PC-9 (cell line): Measurements from ENCODE around the gene NTMT1. TPM values are rescaled to one million over a fixed set of nuclear protein-coding genes. Genes with fewer than 3 reads are reported as not detected.
"Not testable (repeated sequence)": the region's sequence is repeated elsewhere in the genome, so short reads cannot be mapped to it uniquely, and the experiment has no call there.

Experiments used
- BruUV-seq: library from RNA; stranded (reverse); fragments of 400-500 nt; replicated peaks from 2 replicates; lab custom pipeline; 2021; lab: Mats Ljungman, UMichigan
- CTCF ChIA-PET: fragments of 300-600 bp; sonication (Branson Sonifier 250); formaldehyde crosslinking; loops from one replicate; lab custom pipeline; 2022; ENCODE audit warnings: antibody characterized with exemption; lab: Charles Lee
- POLR2A ChIA-PET: fragments of 300-600 bp; sonication (Branson Sonifier 250); formaldehyde crosslinking; loops from one replicate; lab custom pipeline; 2022; ENCODE audit warnings: antibody characterized with exemption; ENCODE audit not compliant: unreplicated experiment; lab: Charles Lee
- DNase-seq, 2 experiments: peaks; one replicate each; pipeline versions ENCODE4 v3.0.0 to v3.0.0-alpha.2; 2015 to 2022; ENCODE audit warnings: mixed read lengths in 1 of 2
- H2AFZ ChIP-seq: fragments of 200-600 bp; sonication (generic); 2 replicates; pipeline ENCODE4 v1.8.1; 2017; ENCODE audit warnings: antibody characterized with exemption
- H3F3A ChIP-seq: fragments of 200-600 bp; sonication (generic); 2 replicates; pipeline ENCODE4 v1.8.1; 2017; ENCODE audit warnings: antibody characterized with exemption, mild to moderate bottlenecking, low read depth; ENCODE audit not compliant: insufficient read depth
- H3K27ac ChIP-seq: fragments of 200-600 bp; sonication (generic); 2 replicates; pipeline ENCODE4 v1.6.1; 2016; ENCODE audit warnings: mixed run types
- H3K27me3 ChIP-seq: fragments of 200-600 bp; sonication (generic); 2 replicates; pipeline ENCODE4 v1.6.1; 2016; ENCODE audit warnings: low read depth, mixed run types; ENCODE audit not compliant: insufficient read depth
- H3K36me3 ChIP-seq: fragments of 200-600 bp; sonication (generic); 2 replicates; pipeline ENCODE4 v1.6.1; 2016; ENCODE audit warnings: low read depth, mixed run types
- H3K4me1 ChIP-seq: fragments of 200-600 bp; sonication (generic); replicated peaks from 2 replicates; pipeline ENCODE4 v1.6.1; 2016; ENCODE audit warnings: mixed run types; ENCODE audit not compliant: insufficient read depth
- H3K4me2 ChIP-seq: fragments of 200-600 bp; sonication (generic); 2 replicates; pipeline ENCODE4 v1.6.1; 2017; ENCODE audit warnings: mixed run types
- H3K4me3 ChIP-seq: fragments of 200-600 bp; sonication (generic); 2 replicates; pipeline ENCODE4 v1.6.1; 2016; ENCODE audit warnings: mixed run types
- H3K79me2 ChIP-seq: fragments of 200-600 bp; sonication (generic); 2 replicates; pipeline ENCODE4 v1.6.1; 2017; ENCODE audit warnings: low read depth, mixed run types
- H3K9me2 ChIP-seq: fragments of 200-600 bp; sonication (generic); 2 replicates; pipeline ENCODE4 v1.8.1; 2017; ENCODE audit warnings: mild to moderate bottlenecking; ENCODE audit not compliant: insufficient read depth
- H3K9me3 ChIP-seq: fragments of 200-600 bp; sonication (generic); 2 replicates; pipeline ENCODE4 v1.8.1; 2016; ENCODE audit warnings: low read depth; ENCODE audit not compliant: insufficient read depth
- H4K20me1 ChIP-seq: fragments of 200-600 bp; sonication (generic); 2 replicates; pipeline ENCODE4 v1.8.1; 2017; ENCODE audit not compliant: insufficient read depth
- CTCF ChIP-seq: fragments of 200-600 bp; sonication (generic); conservative IDR thresholded peaks from 2 replicates; pipeline ENCODE4 v1.6.1; 2017; ENCODE audit warnings: mixed run types, antibody characterized with exemption, mild to moderate bottlenecking, moderate library complexity
- EZH2 ChIP-seq: fragments of 200-600 bp; sonication (generic); IDR thresholded peaks from 2 replicates; pipeline ENCODE4 v1.8.0; 2017; ENCODE audit warnings: antibody characterized with exemption, low read depth
- intact Hi-C: fragments of 100-400 bp; cut with micrococcal nuclease; formaldehyde crosslinking; loops from one replicate; pipeline ENCODE4 v1.10.0; 2022; ENCODE audit not compliant: unreplicated experiment
- total RNA-seq: library from RNA; stranded (reverse); gene quantifications from 2 replicates; pipeline ENCODE4 v1.2.3, GENCODE V29; 2021

The NTMT1 gene
- total RNA-seq, 1 experiment from 2014 or later = 52.5 TPM

- Histone ChIP-seq H3K36me3 (no peaks in the 10 kb centered on the region), H3K4me3 (no peak overlapping the region), H3K27ac (no peak overlapping the region), H2AFZ (no peak overlapping the region), H3K4me2 (no peak overlapping the region), H3K9me3 (no peaks in the 10 kb centered on the region), H3F3A (peaks cover 3% of the 10 kb centered on the region; the same call in 1 of the 2 replicates), H3K9me2 (no peaks in the 10 kb centered on the region), H3K79me2 (no peaks in the 10 kb centered on the region), H3K27me3 (no peaks in the 10 kb centered on the region), H4K20me1 (no peaks in the 10 kb centered on the region), H3K4me1 (no peaks in the 10 kb centered on the region)
- POLR2A ChIA-PET = no interaction called here
- CTCF ChIA-PET = no interaction called here
- intact Hi-C loops = no loop called here
- TF ChIP-seq CTCF = no peak
- no peak for TF ChIP-seq EZH2
- BruUV-seq = no TSS peak
- no peak for DNase-seq
Observed at GRCh38 chr9:129590466-129590865, 35.5 kb upstream of the NTMT1 start.

- Histone ChIP-seq H3K4me2 (no peak overlapping the region), H3K27ac (no peak overlapping the region), H3K36me3 (no peaks in the 10 kb centered on the region), H3K79me2 (no peaks in the 10 kb centered on the region), H3K9me3 (no peaks in the 10 kb centered on the region), H3K4me3 (no peak overlapping the region), H3F3A (peaks cover 11% of the 10 kb centered on the region; the same call in 1 of the 2 replicates), H4K20me1 (no peaks in the 10 kb centered on the region), H2AFZ (no peak overlapping the region), H3K27me3 (no peaks in the 10 kb centered on the region), H3K4me1 (peaks cover 12% of the 10 kb centered on the region), H3K9me2 (no peaks in the 10 kb centered on the region)
- intact Hi-C loops = no loop called here
- TF ChIP-seq CTCF (no peak), EZH2 (no peak)
- CTCF ChIA-PET = no interaction called here
- BruUV-seq = no TSS peak
- POLR2A ChIA-PET = no interaction called here
- no peak for DNase-seq
Observed at GRCh38 chr9:129591916-129592315, 34.0 kb upstream of the NTMT1 start.

GRCh38 chr9:129592790-129593189 is 33.2 kb upstream of the NTMT1 start:
- H3K4me3 ChIP-seq, H3K36me3 ChIP-seq, H3K9me2 ChIP-seq, H3K27ac ChIP-seq, CTCF ChIA-PET, BruUV-seq, H3K9me3 ChIP-seq, H3K27me3 ChIP-seq, H2AFZ ChIP-seq, H3K79me2 ChIP-seq, DNase-seq, intact Hi-C loops, H3K4me2 ChIP-seq, H4K20me1 ChIP-seq: not testable (repeated sequence)
- peaks cover 16% of the 10 kb centered on the region for H3K4me1 ChIP-seq
- H3F3A ChIP-seq = peaks cover 11% of the 10 kb centered on the region; the same call in 1 of the 2 replicates
- POLR2A ChIA-PET = interaction anchor here (0.6 to 0.7 kb wide), 2 partner anchors 109 to 860 kb away, joined by 5 read pairs; no protein-coding TSS in a partner anchor

GRCh38 chr9:129594632-129595031 is 31.3 kb upstream of the NTMT1 start:
- Histone ChIP-seq H3K79me2 (no peaks in the 10 kb centered on the region), H3K36me3 (no peaks in the 10 kb centered on the region), H2AFZ (no peak overlapping the region), H3K9me2 (no peaks in the 10 kb centered on the region), H3K9me3 (no peaks in the 10 kb centered on the region), H4K20me1 (no peaks in the 10 kb centered on the region), H3K4me1 (peaks cover 26% of the 10 kb centered on the region), H3F3A (peaks cover 22% of the 10 kb centered on the region; the same call in 1 of the 2 replicates), H3K27ac (no peak overlapping the region), H3K4me2 (no peak overlapping the region), H3K27me3 (no peaks in the 10 kb centered on the region), H3K4me3 (no peak overlapping the region)
- DNase-seq = no peak
- intact Hi-C loops = no loop called here
- TF ChIP-seq EZH2 (no peak), CTCF (no peak)
- POLR2A ChIA-PET = no interaction called here
- no TSS peak for BruUV-seq
- CTCF ChIA-PET = no interaction called here
